GM12891 (cell line): ENCODE measurements around the gene ALOX15B.

Source experiments
- DNase-seq: peaks from one replicate; pipeline ENCODE4 v3.0.0; 2011; ENCODE audit warnings: low spot score; ENCODE audit not compliant: insufficient read length
- FAIRE-seq: peaks from 2 replicates; lab custom pipeline; 2011; peaks lifted over from hg19 to GRCh38; lab: Jason Lieb, UNC
- PAX5 ChIP-seq: IDR thresholded peaks from 2 replicates; pipeline ENCODE4 v1.6.1; 2011; ENCODE audit warnings: low read length, moderate library complexity, mild to moderate bottlenecking; ENCODE audit not compliant: insufficient read depth, severe bottlenecking
- POLR2A ChIP-seq: IDR thresholded peaks from 2 replicates; pipeline ENCODE4 v1.6.1; 2011; ENCODE audit warnings: low read depth, low read length, control low read depth
- POLR2AphosphoS5 ChIP-seq: IDR thresholded peaks from 2 replicates; pipeline ENCODE4 v1.6.1; 2011; ENCODE audit warnings: low read depth, low read length, control low read depth
- POU2F2 ChIP-seq: IDR thresholded peaks from 2 replicates; pipeline ENCODE4 v1.6.1; 2011; ENCODE audit warnings: low read depth, mild to moderate bottlenecking, control low read depth, low read length, moderate library complexity
- SPI1 ChIP-seq: IDR thresholded peaks from 2 replicates; pipeline ENCODE4 v1.6.1; 2011; ENCODE audit warnings: low read depth, low read length, control low read depth
- TAF1 ChIP-seq: IDR thresholded peaks from 2 replicates; pipeline ENCODE4 v1.6.1; 2011; ENCODE audit warnings: low read depth, low read length, control low read depth

ALOX15B gene

GRCh38 chr17:8031950-8032349 lies 6.9 kb upstream of the ALOX15B start:
- TF ChIP-seq TAF1 (no peak), POU2F2 (no peak), SPI1 (no peak), POLR2AphosphoS5 (no peak), POLR2A (no peak), PAX5 (no peak)
- no peak for FAIRE-seq
- no peak for DNase-seq

- FAIRE-seq = no peak
- DNase-seq = no peak
- TF ChIP-seq PAX5 (no peak), POU2F2 (no peak), POLR2A (no peak), TAF1 (no peak), POLR2AphosphoS5 (no peak), SPI1 (no peak)
Observed at GRCh38 chr17:8032442-8032841, 6.4 kb upstream of the ALOX15B start.

- FAIRE-seq (peak; percentile 16), DNase-seq (no peak)
- no peak for TF ChIP-seq TAF1
- no peak for TF ChIP-seq SPI1
- no peak for TF ChIP-seq POU2F2
- TF ChIP-seq POLR2AphosphoS5 = no peak
- no peak for TF ChIP-seq POLR2A
- no peak for TF ChIP-seq PAX5
Observed at GRCh38 chr17:8039611-8040168, 831 bp downstream of the ALOX15B start.

GRCh38 chr17:8041249-8041928 lies 2.5 kb downstream of the ALOX15B start:
- TF ChIP-seq POLR2AphosphoS5 (no peak), TAF1 (no peak)
- DNase-seq (peak; percentile 43), FAIRE-seq (peak; percentile 82)

GRCh38 chr17:8041979-8042378 lies 3.1 kb downstream of the ALOX15B start:
- DNase-seq (no peak), FAIRE-seq (no peak)
- no peak for TF ChIP-seq POU2F2
- no peak for TF ChIP-seq PAX5
- no peak for TF ChIP-seq POLR2AphosphoS5
- no peak for TF ChIP-seq SPI1
- no peak for TF ChIP-seq POLR2A
- TF ChIP-seq TAF1 = no peak

- no peak for FAIRE-seq
- no peak for DNase-seq
- TF ChIP-seq POU2F2 (no peak), POLR2A (no peak), PAX5 (no peak), TAF1 (no peak), SPI1 (no peak), POLR2AphosphoS5 (no peak)
Observed at GRCh38 chr17:8044819-8045810, 6.3 kb downstream of the ALOX15B start.

- FAIRE-seq (no peak), DNase-seq (no peak)
- TF ChIP-seq POLR2AphosphoS5 (no peak), POU2F2 (no peak), SPI1 (no peak), TAF1 (no peak), POLR2A (no peak), PAX5 (no peak)
Observed at GRCh38 chr17:8046306-8046928, 7.6 kb downstream of the ALOX15B start.

- DNase-seq (no peak), FAIRE-seq (no peak)
- TF ChIP-seq POU2F2 (no peak), PAX5 (no peak), POLR2AphosphoS5 (no peak), SPI1 (no peak), POLR2A (no peak), TAF1 (no peak)
Observed at GRCh38 chr17:8046929-8047768, 8.3 kb downstream of the ALOX15B start.

GRCh38 chr17:8047769-8048110 lies 8.9 kb downstream of the ALOX15B start:
- no peak for DNase-seq
- FAIRE-seq = no peak
- TF ChIP-seq SPI1 (no peak), TAF1 (no peak), POLR2A (no peak), POLR2AphosphoS5 (no peak), POU2F2 (no peak), PAX5 (no peak)
